ENCODE results near the gene CCDC61. TPM values are rescaled to one million over a fixed set of nuclear protein-coding genes. Genes with fewer than 3 reads are reported as not detected.

The CCDC61 gene
- total and polyA plus RNA-seq, 2 of the 8 experiments (the other 6 are each of a cell fraction or from before 2014, with no cell fraction given): 7.8 to 17.4 TPM

DNA sequence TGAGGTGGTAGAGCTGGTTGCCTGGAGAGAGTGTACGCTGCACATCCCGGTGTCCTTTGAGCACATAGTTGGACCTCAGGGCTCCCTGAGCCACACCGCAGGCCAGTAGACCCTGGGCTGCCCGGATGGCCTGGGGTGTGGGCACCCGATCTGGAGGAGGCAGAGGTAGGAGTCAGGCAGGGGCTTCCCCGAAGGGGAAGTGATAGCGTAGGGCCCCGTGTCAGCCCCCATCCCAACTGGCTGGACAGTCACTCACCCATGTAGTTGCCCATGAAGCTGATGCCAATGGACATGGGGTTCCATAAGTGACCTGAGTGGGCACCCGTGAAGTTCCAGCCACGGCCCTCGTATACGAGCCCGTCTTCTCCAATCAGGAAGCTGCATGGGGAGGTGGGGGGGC lies 24.0 kb downstream of the CCDC61 start:
- WGBS, 2 experiments (ENCODE audit: extremely low coverage in 1 of 2, insufficient coverage in 1 of 2, insufficient read length in 1 of 2, insufficient replicate concordance in 2 of 2, low coverage in 1 of 2, low lambda C conversion rate in 2 of 2, missing lambda C conversion rate in 1 of 2): 96% methylated on average over 13 of the region's 13 CpGs; no CpG with 5 or more reads in 1 of the 2 experiments
- no peak for TF ChIP-seq ASH2L (IDR thresholded peaks at IDR 0.05; ENCODE audit: low read length)
- TF ChIP-seq SRF (IDR thresholded peaks at IDR 0.05; ENCODE audit: low read depth, low read length): no peak
- no peak for TF ChIP-seq SP1 (IDR thresholded peaks at IDR 0.05; ENCODE audit: low read depth, low read length)
- TF ChIP-seq TBP (IDR thresholded peaks at IDR 0.05; ENCODE audit: low read depth, low read length): no peak
- TF ChIP-seq, protein P1, sequence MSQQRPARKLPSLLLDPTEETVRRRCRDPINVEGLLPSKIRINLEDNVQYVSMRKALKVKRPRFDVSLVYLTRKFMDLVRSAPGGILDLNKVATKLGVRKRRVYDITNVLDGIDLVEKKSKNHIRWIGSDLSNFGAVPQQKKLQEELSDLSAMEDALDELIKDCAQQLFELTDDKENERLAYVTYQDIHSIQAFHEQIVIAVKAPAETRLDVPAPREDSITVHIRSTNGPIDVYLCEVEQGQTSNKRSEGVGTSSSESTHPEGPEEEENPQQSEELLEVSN (IDR thresholded peaks at IDR 0.05): no peak

More for the DNA sequence above, 24.0 kb downstream of the CCDC61 start:
- no peaks in the 10 kb centered on the region; a peak in 2 of 8 replicates for H3K36me3 ChIP-seq (ENCODE audit: control insufficient read depth in 2 of 4, insufficient read depth in 4 of 4, low read length in 3 of 4)
- H2BK20ac ChIP-seq (ENCODE audit: low read length): no peak overlapping the region
- FAIRE-seq: no peak
- H3K79me1 ChIP-seq (ENCODE audit: low read depth, low read length): no peaks in the 10 kb centered on the region
- H2BK120ac ChIP-seq (replicated peaks; ENCODE audit: low read depth, low read length): no peak overlapping the region
- H3K14ac ChIP-seq (ENCODE audit: insufficient read length): no peak overlapping the region
- H4K91ac ChIP-seq (replicated peaks; ENCODE audit: insufficient read length, low read length): no peak overlapping the region
- H3K9ac ChIP-seq (replicated peaks in 1 of 4; ENCODE audit: extremely low read depth in 1 of 4, low read depth in 3 of 4, low read length in 3 of 4): no peak overlapping the region
- no peak overlapping the region for H3K18ac ChIP-seq (ENCODE audit: extremely low read depth, low read length)
- no peak overlapping the region for H4K5ac ChIP-seq (ENCODE audit: insufficient read length, low read depth, low read length)
- H3K4me1 ChIP-seq (replicated peaks in 1 of 4; ENCODE audit: control insufficient read depth in 3 of 4, insufficient read depth in 4 of 4, low read length in 3 of 4): peaks cover 0 to 21% (median 18%) of the 10 kb centered on the region in 4 experiments; a peak in 6 of 7 replicates
- DNase-seq (ENCODE audit: low read depth in 1 of 2, low spot score in 2 of 2): no peak
- no peak overlapping the region for H3K4me2 ChIP-seq (ENCODE audit: insufficient read depth in 1 of 2, low read depth in 2 of 2, low read length in 2 of 2)
- no peak overlapping the region for H3K27ac ChIP-seq (ENCODE audit: low read depth, low read length)
- H3K23me2 ChIP-seq (ENCODE audit: low read depth, low read length): peaks cover 19% of the 10 kb centered on the region; the same call in 1 of the 2 replicates
- no peak overlapping the region for H3K4ac ChIP-seq (replicated peaks; ENCODE audit: insufficient read length, low read depth, low read length)
- CTCF ChIA-PET (ENCODE audit: partially characterized antibody): interaction anchor here (0.5 to 4.3 kb wide), 15 partner anchors 8 to 263 kb away, joined by 3 to 44 read pairs (median 3); partner anchors contain the start of gene NANOS2
- no peak overlapping the region for H2AFZ ChIP-seq (ENCODE audit: low read length)
- peaks cover 2 to 9% of the 10 kb centered on the region in 2 experiments for H4K20me1 ChIP-seq (replicated peaks in 1 of 2; ENCODE audit: control insufficient read depth in 1 of 2, insufficient read depth in 2 of 2, low read length in 2 of 2)
- no peak overlapping the region for H3K23ac ChIP-seq (ENCODE audit: insufficient read length)
- H3K79me2 ChIP-seq (ENCODE audit: control insufficient read depth in 1 of 2, insufficient read depth in 2 of 2, low read length in 2 of 2): no peaks in the 10 kb centered on the region
- POLR2A ChIA-PET (ENCODE audit: partially characterized antibody): no interaction called here
- H3K4me3 ChIP-seq (ENCODE audit: extremely low read depth in 1 of 4, insufficient read depth in 2 of 4, low read depth in 3 of 4, low read length in 4 of 4): no peak overlapping the region
- no peak overlapping the region for H2AK5ac ChIP-seq (ENCODE audit: low read depth, low read length)
- no peak overlapping the region for H4K8ac ChIP-seq (ENCODE audit: extremely low read depth, insufficient read depth, low read length)
- H2BK12ac ChIP-seq (ENCODE audit: low read depth, low read length): no peak overlapping the region
- H2BK5ac ChIP-seq (ENCODE audit: low read depth, low read length): no peak overlapping the region
- no peaks in the 10 kb centered on the region for H3K9me3 ChIP-seq (ENCODE audit: insufficient read depth in 2 of 2, low read depth in 1 of 2, low read length in 1 of 2)
- no peak overlapping the region for H2BK15ac ChIP-seq (ENCODE audit: low read length)
- H3K27me3 ChIP-seq (replicated peaks in 1 of 4; ENCODE audit: control insufficient read depth in 3 of 4, extremely low read depth in 1 of 4, insufficient read depth in 3 of 4, low read length in 3 of 4): peaks cover 5 to 19% (median 18%) of the 10 kb centered on the region in 4 experiments
- no peak overlapping the region for H3K56ac ChIP-seq (replicated peaks; ENCODE audit: insufficient read length, low read depth, low read length)

Data from H1 (cell line).